H1 (cell line): ENCODE results near the gene UGT1A8. TPM values are rescaled to one million over a fixed set of nuclear protein-coding genes. Genes with fewer than 3 reads are reported as not detected.

Experiments used
- ASH2L ChIP-seq: fragments of 200-600, 300-600 bp; sonication (generic); IDR thresholded peaks from one replicate; pipeline ENCODE4 v1.7.1; 2017; ENCODE audit warnings: low read length
- FOSL1 ChIP-seq: IDR thresholded peaks from 2 replicates; pipeline ENCODE4 v1.6.1; 2011; ENCODE audit warnings: mild to moderate bottlenecking, low read depth, low read length, moderate library complexity; ENCODE audit not compliant: insufficient read depth
- GABPA ChIP-seq: IDR thresholded peaks from 2 replicates; pipeline ENCODE4 v1.6.1; 2011; ENCODE audit warnings: mild to moderate bottlenecking, low read length, moderate library complexity, borderline replicate concordance; ENCODE audit not compliant: insufficient read depth
- HDAC2 ChIP-seq, 2 experiments: fragments of 300-600 bp in 1 of 2; sonication (generic) in 1 of 2; IDR thresholded peaks; 2 replicates each; pipeline ENCODE4 v1.6.1; 2011 to 2012; ENCODE audit warnings: low read depth in 2 of 2, low read length in 2 of 2, mild to moderate bottlenecking in 2 of 2, moderate library complexity in 2 of 2, borderline replicate concordance in 1 of 2, inconsistent platforms in 1 of 2
- NANOG ChIP-seq: IDR thresholded peaks from 2 replicates; pipeline ENCODE4 v1.6.1; 2011; ENCODE audit warnings: low read length, low read depth, mild to moderate bottlenecking, inconsistent platforms; ENCODE audit not compliant: insufficient read depth, poor library complexity, severe bottlenecking
- PHF8 ChIP-seq: fragments of 200-600 bp; sonication (generic); conservative IDR thresholded peaks from 2 replicates; pipeline ENCODE4 v1.7.1; 2012; ENCODE audit warnings: low read depth, mild to moderate bottlenecking, inconsistent platforms, low read length, moderate library complexity
- RAD21 ChIP-seq, 2 experiments: IDR thresholded peaks in 1 of 2; conservative IDR thresholded peaks in 1 of 2; 2 replicates each; pipeline ENCODE4 v1.6.1; 2011; ENCODE audit warnings: low read depth in 2 of 2, low read length in 2 of 2, improper control_type of control experiment in 1 of 2, inconsistent platforms in 1 of 2, mild to moderate bottlenecking in 1 of 2, moderate library complexity in 1 of 2
- SIRT6 ChIP-seq: IDR thresholded peaks from one replicate; pipeline ENCODE4 v1.7.1; 2012; ENCODE audit warnings: low read length, inconsistent platforms
- SRF ChIP-seq: IDR thresholded peaks from 2 replicates; pipeline ENCODE4 v1.6.1; 2011; ENCODE audit warnings: mild to moderate bottlenecking, low read depth, low read length, moderate library complexity
- polyA plus RNA-seq, 7 experiments: library from polyadenylated mRNA; depleted of rRNA in 3 of 7; stranded (reverse) in 5 of 7; unstranded in 2 of 7; fragments of >200 nt in 5 of 7; fragments of 200-250 nt in 2 of 7; gene quantifications; 1 replicate in 5 of 7; 2 replicates in 1 of 7; 4 replicates in 1 of 7; pipeline versions ENCODE4 v1.2.1 to v1.2.3, GENCODE V29; 2011 to 2013; ENCODE audit warnings: missing spikeins in 2 of 7, mixed read lengths in 2 of 7
- total RNA-seq: library from RNA; stranded (reverse); fragmentation: NEBNext Ultra II Directional; extraction: Animal tissue kit (Norgen Biotek cat#: 25700); gene quantifications from 2 replicates; pipeline ENCODE4 v1.2.1, GENCODE V29; 2021

Gene UGT1A8
- total and polyA plus RNA-seq, 2 of the 8 experiments (the other 6 are each of a cell fraction or from before 2014, with no cell fraction given): not detected

DNA sequence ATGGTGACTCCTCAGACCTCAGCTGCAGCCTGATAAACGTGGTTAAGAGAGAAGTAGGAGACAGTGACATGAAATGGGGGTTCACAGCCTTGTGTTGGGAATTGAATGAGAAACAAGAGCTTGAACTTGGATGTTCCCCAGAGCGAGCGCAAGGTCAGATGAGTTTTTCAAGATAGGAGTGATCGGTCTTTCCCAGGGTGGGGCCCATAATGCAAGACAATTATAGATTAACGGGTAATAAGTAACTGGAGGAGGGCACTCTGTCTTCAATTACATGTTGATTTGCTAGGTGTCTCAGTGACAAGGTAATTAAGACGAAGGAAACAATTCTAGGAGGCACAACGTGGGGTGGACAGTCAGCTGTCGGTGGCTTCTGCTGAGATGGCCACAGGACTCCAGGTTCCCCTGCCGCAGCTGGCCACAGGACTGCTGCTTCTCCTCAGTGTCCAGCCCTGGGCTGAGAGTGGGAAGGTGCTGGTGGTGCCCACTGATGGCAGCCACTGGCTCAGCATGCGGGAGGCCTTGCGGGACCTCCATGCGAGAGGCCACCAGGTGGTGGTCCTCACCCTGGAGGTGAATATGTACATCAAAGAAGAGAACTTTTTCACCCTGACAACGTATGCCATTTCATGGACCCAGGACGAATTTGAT, 95.3 kb downstream of the UGT1A8 start, which contains the start of gene UGT1A5 (continued):
- TF ChIP-seq RAD21 (IDR thresholded peaks at IDR 0.05 in 1 of 2, conservative IDR thresholded peaks at IDR 0.05 in 1 of 2; ENCODE audit: low read depth in 2 of 2, low read length in 2 of 2) (no peak), HDAC2 (IDR thresholded peaks at IDR 0.05; ENCODE audit: borderline replicate concordance in 1 of 2, low read depth in 2 of 2, low read length in 2 of 2) (no peak), ASH2L (no peak), NANOG (no peak), PHF8 (no peak), SRF (no peak), FOSL1 (no peak), SIRT6 (no peak), GABPA (no peak)
